H1 (cell line): Measurements from ENCODE around the gene NKAIN1. TPM values are rescaled to one million over a fixed set of nuclear protein-coding genes. Genes with fewer than 3 reads are reported as not detected.

Experiments
- ATF2 ChIP-seq: IDR thresholded peaks from 2 replicates; pipeline ENCODE4 v1.6.1; 2012; ENCODE audit warnings: low read length, inconsistent platforms
- CREB1 ChIP-seq: IDR thresholded peaks from 2 replicates; pipeline ENCODE4 v1.6.1; 2012; ENCODE audit warnings: inconsistent platforms
- CTCF ChIP-seq, 3 experiments: IDR thresholded peaks; 1 replicate in 2 of 3; 2 replicates in 1 of 3; pipeline versions ENCODE4 v1.5.1 to v1.6.1; 2011; ENCODE audit warnings: low read length in 3 of 3, mild to moderate bottlenecking in 3 of 3, inconsistent platforms in 2 of 3, low read depth in 1 of 3, moderate library complexity in 1 of 3; ENCODE audit not compliant: insufficient read depth in 1 of 3; ENCODE audit errors: control extremely low read depth in 1 of 3
- KDM4A ChIP-seq: IDR thresholded peaks from one replicate; pipeline ENCODE4 v1.7.1; 2012; ENCODE audit warnings: low read depth, mild to moderate bottlenecking, moderate library complexity, low read length, inconsistent platforms; ENCODE audit not compliant: severe bottlenecking
- MAFK ChIP-seq: IDR thresholded peaks from 2 replicates; pipeline ENCODE4 v1.6.1; 2012; ENCODE audit warnings: low read depth, mild to moderate bottlenecking, improper control_type of control experiment, low read length
- PHF8 ChIP-seq: fragments of 200-600 bp; sonication (generic); conservative IDR thresholded peaks from 2 replicates; pipeline ENCODE4 v1.7.1; 2012; ENCODE audit warnings: low read depth, mild to moderate bottlenecking, inconsistent platforms, low read length, moderate library complexity
- POLR2AphosphoS5 ChIP-seq: IDR thresholded peaks from 2 replicates; pipeline ENCODE4 v1.6.1; 2011; ENCODE audit warnings: low read depth, low read length
- RAD21 ChIP-seq, 2 experiments: IDR thresholded peaks in 1 of 2; conservative IDR thresholded peaks in 1 of 2; 2 replicates each; pipeline ENCODE4 v1.6.1; 2011; ENCODE audit warnings: low read depth in 2 of 2, low read length in 2 of 2, improper control_type of control experiment in 1 of 2, inconsistent platforms in 1 of 2, mild to moderate bottlenecking in 1 of 2, moderate library complexity in 1 of 2
- SIN3A ChIP-seq, 2 experiments: IDR thresholded peaks in 1 of 2; conservative IDR thresholded peaks in 1 of 2; 2 replicates each; pipeline ENCODE4 v1.6.1; 2011 to 2012; ENCODE audit warnings: low read length in 2 of 2, improper control_type of control experiment in 1 of 2, low read depth in 1 of 2, mild to moderate bottlenecking in 1 of 2
- polyA plus RNA-seq, 7 experiments: library from polyadenylated mRNA; depleted of rRNA in 3 of 7; stranded (reverse) in 5 of 7; unstranded in 2 of 7; fragments of >200 nt in 5 of 7; fragments of 200-250 nt in 2 of 7; gene quantifications; 1 replicate in 5 of 7; 2 replicates in 1 of 7; 4 replicates in 1 of 7; pipeline versions ENCODE4 v1.2.1 to v1.2.3, GENCODE V29; 2011 to 2013; ENCODE audit warnings: missing spikeins in 2 of 7, mixed read lengths in 2 of 7
- total RNA-seq: library from RNA; stranded (reverse); fragmentation: NEBNext Ultra II Directional; extraction: Animal tissue kit (Norgen Biotek cat#: 25700); gene quantifications from 2 replicates; pipeline ENCODE4 v1.2.1, GENCODE V29; 2021

NKAIN1 gene
- total and polyA plus RNA-seq, 2 of the 8 experiments (the other 6 are each of a cell fraction or from before 2014, with no cell fraction given): 59.3 to 66.9 TPM

GRCh38 chr1:31155216-31155806, 84.4 kb downstream of the NKAIN1 start (continued):
- no peak for TF ChIP-seq CREB1
- peak in 1 of 3 experiments; percentile 6; a peak in 1 of 4 replicates for TF ChIP-seq CTCF (IDR thresholded peaks at IDR 0.05; ENCODE audit: control extremely low read depth in 1 of 3, insufficient read depth in 1 of 3, low read depth in 1 of 3, low read length in 3 of 3)
- 0 out of 4 replicates have a peak, but pooled peaks of 1 of the 2 experiments have one; percentile 8 for TF ChIP-seq RAD21 (IDR thresholded peaks at IDR 0.05 in 1 of 2, conservative IDR thresholded peaks at IDR 0.05 in 1 of 2; ENCODE audit: low read depth in 2 of 2, low read length in 2 of 2)
- TF ChIP-seq SIN3A (conservative IDR thresholded peaks at IDR 0.05 in 1 of 2, IDR thresholded peaks at IDR 0.05 in 1 of 2; ENCODE audit: low read depth in 1 of 2, low read length in 2 of 2): peak in 1 of 2 experiments; percentile 27; a peak in 1 of 4 replicates
- 0 out of 2 replicates have a peak, but pooled peaks have one; percentile 34 for TF ChIP-seq PHF8
- TF ChIP-seq POLR2AphosphoS5: 0 out of 2 replicates have a peak, but pooled peaks have one; percentile 12
- no peak for TF ChIP-seq ATF2
- peak; percentile 18 for TF ChIP-seq KDM4A
- no peak for TF ChIP-seq MAFK
